NCI-H2107 (cell line): ENCODE measurements around the gene LRBA.

Experiments
- DNase-seq: peaks from one replicate; lab custom pipeline; 2025; lab: John Stamatoyannopoulos, UW

LRBA gene

DNA sequence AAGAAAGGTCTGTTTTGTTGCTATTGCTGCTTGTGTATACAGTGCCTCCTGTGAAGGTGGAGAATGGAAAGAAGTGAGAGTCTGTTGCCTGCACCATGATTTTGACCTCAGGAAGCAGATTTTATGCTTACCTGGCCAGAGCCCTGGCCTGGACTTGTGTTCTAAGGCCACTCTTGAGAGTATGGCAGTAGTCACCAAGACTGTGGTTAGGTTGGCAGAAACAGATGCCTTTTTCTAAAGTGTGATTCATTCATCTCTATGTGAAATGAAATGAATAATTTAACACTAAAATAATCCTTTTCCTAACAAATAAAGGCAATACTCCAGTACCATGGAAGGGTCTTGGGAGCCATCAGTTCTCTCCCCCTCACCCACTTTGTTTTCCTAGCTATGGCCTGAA is 775.1 kb downstream of the LRBA start:
- DNase-seq, result no peak

DNA sequence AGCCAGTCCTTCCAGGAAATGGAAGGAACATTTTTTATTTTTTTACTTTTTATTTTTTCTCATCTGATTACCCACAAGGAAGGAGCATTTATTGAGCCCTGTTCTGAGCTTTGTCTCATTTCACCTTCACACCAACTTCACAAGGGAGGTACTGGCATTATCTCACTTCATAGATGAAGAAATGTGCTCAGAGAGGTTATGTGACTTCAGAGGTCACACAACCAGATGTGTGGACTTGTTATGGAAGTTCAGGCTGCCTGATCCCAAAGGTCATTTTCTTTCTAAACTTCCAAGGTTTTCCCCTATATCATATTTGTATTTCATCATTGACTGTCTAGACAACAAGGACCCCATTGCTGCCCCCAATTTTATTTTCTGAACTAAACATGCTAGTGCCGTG is 776.5 kb downstream of the LRBA start:
- DNase-seq, result no peak

DNA sequence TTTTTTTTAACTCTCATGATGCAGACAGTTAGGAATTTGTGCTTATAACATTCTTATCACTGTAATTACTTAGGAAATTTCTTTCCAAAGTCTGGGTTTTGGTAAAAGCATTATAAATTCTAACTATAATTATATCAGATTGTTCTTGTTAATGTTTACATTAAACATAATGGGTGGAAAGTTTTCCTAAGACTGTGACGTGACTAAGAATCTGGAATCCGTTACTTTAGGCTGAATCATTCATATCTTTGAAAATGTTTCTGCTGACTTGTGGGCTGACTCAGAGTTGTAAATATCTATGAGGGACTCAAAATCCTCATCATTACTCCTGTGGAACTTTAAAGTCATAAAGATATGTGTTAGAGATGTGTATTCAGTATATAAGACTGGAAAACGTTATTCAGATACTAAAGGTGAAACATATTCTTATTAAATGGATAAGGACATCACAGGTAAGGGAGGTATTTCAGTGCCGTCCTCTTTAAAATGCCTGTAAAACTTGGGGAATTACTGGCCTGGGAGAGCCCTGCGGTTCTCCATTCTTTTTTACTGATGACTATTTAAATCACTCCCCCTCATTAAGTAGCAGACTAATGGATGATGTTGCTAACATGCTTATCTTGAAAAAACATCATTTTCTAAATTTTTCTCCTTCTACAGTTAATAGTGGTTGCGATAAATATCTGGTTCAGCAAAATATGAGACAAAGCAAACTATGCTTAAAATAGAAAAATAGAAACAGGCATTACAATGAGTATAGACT is 777.8 kb downstream of the LRBA start:
- DNase-seq, result no peak

DNA sequence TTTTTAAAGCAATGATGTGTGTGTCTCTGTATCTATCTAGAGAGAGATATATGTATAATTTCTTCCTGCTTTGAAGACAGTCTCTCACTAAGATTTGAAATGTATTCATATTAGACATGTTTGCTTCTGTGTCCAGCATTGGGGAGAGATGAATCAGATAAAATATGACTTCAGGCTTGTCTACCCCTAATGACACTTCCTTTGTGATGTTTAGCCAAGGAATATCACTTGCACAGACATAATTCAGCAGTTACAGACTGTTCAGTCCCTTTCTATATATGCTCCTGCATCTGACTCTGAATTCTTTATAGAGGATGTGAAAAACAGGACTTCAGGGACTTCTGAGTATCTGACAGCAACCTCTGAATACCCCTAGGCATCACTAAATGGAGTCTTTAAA is 778.5 kb downstream of the LRBA start:
- no peak for DNase-seq

DNA sequence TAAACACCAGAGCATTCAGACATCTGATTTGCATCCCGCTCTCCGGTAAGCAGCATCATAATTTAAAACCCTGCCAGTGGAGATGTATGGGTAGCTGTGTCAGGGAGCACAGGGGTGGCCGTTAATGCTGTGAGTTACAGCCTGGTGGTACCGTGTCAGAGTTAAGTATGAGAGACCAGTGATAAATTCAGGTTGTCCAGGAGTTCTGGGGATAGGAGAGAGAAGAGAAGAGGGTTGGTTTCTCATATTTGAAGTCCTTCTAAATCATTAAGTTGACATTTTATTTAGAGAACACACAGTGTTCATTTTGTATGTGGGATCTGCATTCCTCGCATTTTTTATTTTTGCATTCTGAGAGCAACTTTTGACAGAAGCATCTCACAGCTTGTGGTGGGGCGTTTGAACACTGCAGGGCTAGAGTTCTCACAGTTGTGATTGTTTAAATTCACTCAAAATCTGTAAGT is 779.2 kb downstream of the LRBA start:
- DNase-seq, result no peak

DNA sequence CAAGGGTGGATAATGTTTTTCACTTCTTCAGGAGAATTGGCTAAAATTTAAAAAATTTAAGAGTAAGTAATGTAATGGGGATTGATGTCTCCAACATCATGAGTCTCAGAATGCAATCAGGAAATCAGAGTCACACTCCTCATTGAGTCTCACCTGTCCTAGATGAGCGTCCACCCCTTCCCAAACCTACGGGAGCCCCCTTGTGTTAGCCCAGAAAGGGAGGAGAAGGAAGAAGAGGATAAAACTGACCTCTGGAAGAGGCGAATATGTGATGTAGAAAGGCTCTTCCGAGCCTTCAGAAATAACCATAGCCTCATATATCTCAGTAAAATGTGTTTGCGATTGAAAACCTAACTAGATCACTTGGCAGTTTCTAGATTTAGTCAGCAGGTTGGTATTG is 779.8 kb downstream of the LRBA start:
- DNase-seq, result no peak

DNA sequence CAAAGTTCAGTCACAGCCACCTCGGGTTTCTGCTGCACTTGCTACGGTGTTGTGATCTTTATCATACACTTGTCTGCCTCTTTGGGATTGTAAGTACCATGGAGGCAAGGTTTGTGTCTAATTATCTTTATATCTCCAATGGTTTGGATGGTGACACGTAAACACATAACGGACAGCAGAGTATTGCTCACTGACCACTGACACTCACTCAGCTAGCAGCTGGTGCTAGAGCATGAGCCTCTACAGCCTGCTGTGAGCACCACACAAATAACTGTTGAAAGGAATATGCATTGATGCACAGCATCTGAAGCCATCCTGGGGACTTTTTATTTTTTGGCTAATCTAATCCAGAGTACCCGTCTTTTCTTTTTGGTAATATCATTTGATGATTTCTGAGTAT is 780.8 kb downstream of the LRBA start:
- DNase-seq, result no peak

DNA sequence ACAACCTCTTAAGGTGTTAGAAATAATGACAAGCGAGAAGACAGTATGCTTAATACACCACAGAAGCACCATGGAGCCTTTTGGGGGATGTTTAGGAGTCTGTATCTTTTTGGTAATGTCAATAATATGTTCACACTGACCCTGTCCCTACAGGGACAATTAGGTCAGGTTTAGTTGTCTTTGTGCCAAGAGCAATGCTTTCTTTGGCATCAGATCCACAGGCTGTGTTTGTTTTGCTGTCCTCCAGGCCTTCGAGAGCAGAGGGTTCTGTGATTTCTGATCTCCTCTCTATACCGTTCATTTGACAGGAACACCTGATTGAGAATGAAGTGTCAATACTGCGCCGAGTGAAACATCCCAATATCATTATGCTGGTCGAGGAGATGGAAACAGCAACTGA is 783.1 kb downstream of the LRBA start:
- no peak for DNase-seq

DNA sequence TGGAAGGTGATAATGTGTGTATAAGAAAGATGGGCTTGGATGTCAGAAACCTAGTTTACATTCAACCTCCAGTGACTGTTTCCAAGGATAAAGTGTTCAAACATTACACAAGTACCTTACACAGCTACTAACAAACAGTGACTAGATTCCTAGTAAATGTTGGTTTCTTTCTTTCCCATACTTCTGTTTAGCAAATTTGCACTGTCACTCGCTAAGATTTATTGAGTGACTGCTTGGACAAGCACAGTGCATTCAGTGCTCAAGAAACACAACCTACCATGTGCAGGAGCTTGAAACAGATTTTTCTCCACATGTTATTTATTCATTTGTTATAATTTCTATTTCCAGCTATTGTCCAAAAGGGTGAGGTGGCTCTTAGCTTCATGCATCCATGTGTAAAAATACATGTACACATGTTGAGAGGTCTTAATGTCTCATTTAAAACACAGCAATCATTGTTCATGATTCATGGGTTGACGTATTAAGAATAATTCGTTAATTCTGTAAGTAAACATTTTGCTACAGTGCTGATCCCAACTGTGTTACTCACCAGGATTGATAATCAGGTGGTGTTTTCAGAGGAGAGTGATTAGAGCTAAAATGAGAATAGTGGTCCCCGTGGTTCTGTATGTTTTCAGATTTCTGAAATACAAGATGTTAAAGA is 783.8 kb downstream of the LRBA start:
- no peak for DNase-seq

DNA sequence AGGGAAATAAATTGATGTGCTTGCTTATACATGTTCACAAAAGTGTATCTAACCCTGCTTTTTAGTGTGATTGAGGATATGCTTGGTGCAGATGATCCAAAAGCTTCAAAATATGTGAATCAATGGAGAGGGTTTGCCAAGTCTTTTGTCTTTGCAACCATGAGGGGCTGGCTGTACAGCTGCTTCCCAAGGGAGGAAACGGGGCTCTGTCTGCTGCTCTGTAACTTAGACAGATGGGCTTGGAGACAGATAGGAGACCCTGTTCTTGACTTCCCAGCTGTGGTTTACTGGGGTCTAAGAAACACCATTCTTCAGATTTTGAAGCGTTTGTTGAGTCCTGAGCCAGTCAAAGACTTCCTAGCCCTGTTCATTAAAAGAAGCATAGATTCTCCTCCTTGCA is 784.5 kb downstream of the LRBA start:
- DNase-seq, result no peak

DNA sequence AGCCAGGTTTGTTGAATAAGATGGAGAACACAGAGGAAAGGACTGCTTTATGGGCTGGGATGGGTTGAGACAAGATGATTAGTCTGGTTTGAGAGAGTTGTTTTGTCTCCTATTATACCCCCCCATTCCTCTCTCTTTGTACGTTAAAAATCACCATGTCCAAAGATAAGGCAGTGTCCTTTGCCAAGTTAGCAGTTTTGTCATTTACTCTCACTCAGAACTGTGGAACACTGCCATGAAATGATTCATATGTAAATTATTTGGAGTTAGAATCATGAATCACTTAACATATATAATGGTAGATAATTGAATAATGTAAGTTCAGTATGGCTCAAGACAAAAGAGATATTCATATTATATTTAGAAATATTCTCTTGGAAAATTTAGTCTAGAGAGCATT is 785.6 kb downstream of the LRBA start:
- no peak for DNase-seq

DNA sequence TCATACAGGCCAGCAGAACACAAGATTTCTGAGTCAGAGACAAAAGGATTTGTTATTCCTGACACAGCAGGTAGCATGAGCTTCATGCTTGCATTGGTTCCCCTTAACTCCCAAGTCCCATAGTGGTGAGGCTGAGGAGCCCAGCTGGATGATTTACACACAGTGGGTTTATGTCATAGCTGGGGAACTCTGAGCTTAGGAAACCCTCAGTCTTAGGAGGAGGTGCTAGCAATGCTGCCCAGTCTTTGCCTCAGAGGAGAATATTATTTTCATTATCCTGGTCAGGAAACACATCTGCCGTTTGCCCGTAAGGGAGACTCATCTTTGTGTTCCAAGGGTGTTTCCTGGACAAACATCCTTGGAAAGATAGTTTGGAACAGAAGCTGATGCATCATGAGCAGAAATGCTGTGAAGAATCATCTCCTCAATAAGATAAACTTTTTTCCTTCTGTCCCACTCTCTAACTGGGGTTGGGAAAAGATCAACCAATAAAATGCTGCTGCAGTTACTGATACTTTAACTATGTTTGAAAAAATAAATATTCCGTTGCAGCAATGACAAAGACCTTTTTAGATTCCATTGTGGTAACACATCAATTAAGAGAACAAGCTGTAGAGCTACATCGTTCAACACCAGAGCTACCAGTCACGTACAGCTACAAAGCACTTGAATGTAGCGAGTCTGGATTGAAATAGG is 790.0 kb downstream of the LRBA start:
- no peak for DNase-seq

DNA sequence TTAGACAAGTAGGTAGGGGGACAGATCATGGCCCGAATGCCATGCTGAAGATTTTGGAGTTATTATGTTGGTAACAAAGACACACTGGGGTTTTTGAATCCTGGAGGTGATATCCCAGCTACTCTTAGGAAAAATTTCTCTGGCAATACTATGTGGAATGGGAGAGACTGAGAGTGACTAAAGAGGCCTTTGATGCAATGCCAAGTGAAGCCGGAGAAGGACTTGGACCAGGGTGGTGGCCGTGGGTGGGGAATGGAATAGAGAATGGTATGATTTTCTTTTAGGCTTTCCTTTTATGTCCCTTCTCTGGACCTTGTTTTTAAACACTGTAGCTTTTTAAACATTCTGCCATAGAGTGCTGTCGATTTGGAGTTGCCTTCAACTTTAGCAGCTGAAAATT is 795.2 kb downstream of the LRBA start:
- DNase-seq, result no peak

DNA sequence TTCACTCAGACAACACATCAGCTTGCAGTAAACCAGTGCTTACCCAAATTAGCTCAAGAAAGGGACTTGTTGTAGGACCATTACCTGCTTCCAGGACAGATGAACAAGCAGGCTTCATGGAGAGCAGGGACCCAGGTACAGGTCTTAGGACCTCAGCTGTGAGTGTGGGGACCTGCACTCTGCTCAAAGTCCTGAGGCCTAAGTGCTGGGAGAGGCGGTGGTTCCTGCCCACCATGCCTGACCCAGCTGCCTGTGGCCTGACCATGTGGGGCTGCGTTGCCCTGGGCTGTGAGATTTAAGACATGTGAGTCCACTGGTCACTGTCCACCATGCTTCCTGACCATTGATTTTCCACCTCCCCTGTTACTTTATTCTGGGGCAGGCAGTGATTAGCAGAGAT is 796.6 kb downstream of the LRBA start:
- no peak for DNase-seq

DNA sequence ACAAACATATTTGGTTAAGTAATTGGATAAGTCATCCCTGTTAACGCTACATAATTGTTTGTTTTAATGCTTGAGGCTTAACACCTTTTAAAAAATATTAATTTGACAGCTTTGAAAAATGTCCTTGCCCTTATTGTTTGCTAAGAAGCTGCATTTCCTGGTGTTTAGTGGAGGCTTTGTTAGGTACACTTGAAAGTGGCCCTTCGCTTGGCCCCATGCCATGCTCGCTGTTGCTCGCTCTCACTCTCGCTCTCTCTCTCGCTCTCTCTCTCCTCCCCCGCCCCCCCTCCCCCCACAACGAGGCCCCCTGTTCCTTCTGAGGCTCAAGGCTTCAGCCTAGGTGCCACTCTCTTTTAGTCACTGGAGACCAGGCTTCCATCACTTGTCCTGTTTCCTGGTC is 797.3 kb downstream of the LRBA start:
- DNase-seq, result no peak

DNA sequence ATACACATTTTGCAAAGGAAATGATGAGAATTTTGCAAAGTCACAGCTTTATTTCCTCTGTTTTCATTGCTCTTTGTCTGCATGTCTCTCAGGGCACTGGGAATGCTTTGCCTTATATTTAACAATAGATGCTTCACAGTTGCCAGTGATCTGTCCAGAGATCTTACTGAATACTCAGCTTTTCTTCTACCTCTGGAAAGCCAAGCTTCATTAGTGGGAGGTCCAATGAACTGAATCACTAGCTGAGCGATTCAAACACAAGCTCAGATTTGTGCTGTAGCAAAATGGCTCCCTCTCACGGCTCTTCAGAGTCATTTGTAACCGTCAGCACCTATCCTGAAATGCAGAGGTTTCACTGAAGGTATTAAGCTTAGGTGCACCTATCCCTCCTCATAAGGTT is 797.9 kb downstream of the LRBA start:
- no peak for DNase-seq

DNA sequence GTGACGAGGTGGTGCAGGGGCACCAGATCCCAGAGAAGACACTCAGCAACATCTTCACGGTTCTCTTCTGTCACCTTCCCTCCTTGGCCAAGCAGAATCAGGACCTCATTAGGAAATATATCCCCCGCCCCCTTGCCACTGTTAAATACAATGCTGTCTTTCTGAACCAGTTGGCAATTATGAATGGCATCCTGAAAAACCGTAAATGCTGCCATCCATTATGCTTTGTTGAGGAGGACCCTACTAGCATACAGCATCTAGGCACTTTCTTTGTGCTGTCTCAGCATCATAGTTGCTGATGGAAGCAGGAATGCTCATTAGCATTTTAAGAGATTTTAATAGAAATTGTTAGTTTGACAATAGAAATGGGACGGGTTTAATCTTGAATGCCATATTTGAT is 798.4 kb downstream of the LRBA start:
- no peak for DNase-seq

DNA sequence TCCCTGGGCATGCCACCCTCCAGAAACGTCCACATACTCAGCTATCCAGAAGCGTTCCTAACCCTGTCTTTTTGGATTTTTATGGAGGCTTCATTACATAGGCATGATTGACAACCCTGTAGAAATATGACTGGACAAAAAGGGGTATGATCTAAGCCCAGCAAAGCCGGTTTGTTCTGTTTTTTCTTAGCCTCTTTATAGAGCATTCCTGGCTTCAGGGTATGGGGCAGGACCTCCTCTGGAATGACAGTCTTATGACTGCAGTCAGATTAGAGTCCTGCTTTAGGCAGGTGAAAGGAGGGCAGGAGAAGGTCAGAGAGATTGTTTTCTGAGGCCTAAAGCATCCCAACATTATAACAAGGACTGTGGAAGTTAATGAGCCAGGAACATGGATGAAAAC is 799.5 kb downstream of the LRBA start:
- DNase-seq, result no peak
